DND-41 (cell line): Measurements from ENCODE around the gene EIF4E1B.

Source experiments
- ATAC-seq: fragments of 200-7000 bp; cut with Tn5 transposase; 3 replicates; pipeline ENCODE4 v1.9.1; 2021; ENCODE audit warnings: low read depth; ENCODE audit not compliant: insufficient read depth
- DNase-seq: peaks from one replicate; pipeline ENCODE4 v3.0.0-alpha.2; 2020
- H2AFZ ChIP-seq: 2 replicates; pipeline ENCODE4 v1.6.0; 2012; ENCODE audit warnings: low read depth, low read length
- H3K27ac ChIP-seq: 2 replicates; pipeline ENCODE4 v1.5.1; 2012; ENCODE audit warnings: low read length, inconsistent platforms
- H3K27me3 ChIP-seq: fragments of 200-600 bp; sonication (generic); 2 replicates; pipeline ENCODE4 v1.6.0; 2012; ENCODE audit warnings: low read length, mild to moderate bottlenecking, inconsistent platforms; ENCODE audit not compliant: insufficient read depth, poor library complexity
- H3K36me3 ChIP-seq: 2 replicates; pipeline ENCODE4 v1.5.1; 2012; ENCODE audit warnings: low read length, inconsistent platforms; ENCODE audit not compliant: insufficient read depth
- H3K4me1 ChIP-seq: 2 replicates; pipeline ENCODE4 v1.5.1; 2012; ENCODE audit warnings: mild to moderate bottlenecking, low read length; ENCODE audit not compliant: insufficient read depth
- H3K4me2 ChIP-seq: 2 replicates; pipeline ENCODE4 v1.6.0; 2012; ENCODE audit warnings: mild to moderate bottlenecking, moderate library complexity, low read length, inconsistent platforms; ENCODE audit not compliant: insufficient read depth
- H3K4me3 ChIP-seq, 2 experiments: fragments of 200-600 bp in 1 of 2; shearing (Covaris generic) in 1 of 2; 2 replicates each; pipeline ENCODE4 v1.5.1; 2012 to 2016; ENCODE audit warnings: inconsistent platforms in 2 of 2, low read length in 2 of 2, mild to moderate bottlenecking in 2 of 2, low read depth in 1 of 2, moderate library complexity in 1 of 2
- H3K79me2 ChIP-seq: 2 replicates; pipeline ENCODE4 v1.6.0; 2012; ENCODE audit warnings: low read length, inconsistent platforms; ENCODE audit not compliant: insufficient read depth
- H3K9ac ChIP-seq: 2 replicates; pipeline ENCODE4 v1.6.0; 2012; ENCODE audit warnings: low read depth, mild to moderate bottlenecking, inconsistent platforms, low read length, moderate library complexity
- H3K9me3 ChIP-seq: 2 replicates; pipeline ENCODE4 v1.5.1; 2012; ENCODE audit warnings: low read length, moderate library complexity, mild to moderate bottlenecking, inconsistent platforms; ENCODE audit not compliant: insufficient read depth, severe bottlenecking
- H4K20me1 ChIP-seq: 2 replicates; pipeline ENCODE4 v1.6.0; 2012; ENCODE audit warnings: low read length; ENCODE audit not compliant: insufficient read depth
- EZH2 ChIP-seq: IDR thresholded peaks from 3 replicates; pipeline ENCODE4 v1.6.1; 2012; ENCODE audit warnings: borderline replicate concordance, low read depth, mild to moderate bottlenecking, moderate library complexity, low read length, inconsistent platforms; ENCODE audit not compliant: severe bottlenecking
- TF ChIP-seq, protein P1 (sequence below): IDR thresholded peaks from 2 replicates; pipeline ENCODE4 v1.5.1; 2012; ENCODE audit warnings: borderline replicate concordance, low read length, moderate library complexity, mild to moderate bottlenecking; ENCODE audit not compliant: poor library complexity, severe bottlenecking; ENCODE audit errors: extremely low read depth

The EIF4E1B gene

DNA sequence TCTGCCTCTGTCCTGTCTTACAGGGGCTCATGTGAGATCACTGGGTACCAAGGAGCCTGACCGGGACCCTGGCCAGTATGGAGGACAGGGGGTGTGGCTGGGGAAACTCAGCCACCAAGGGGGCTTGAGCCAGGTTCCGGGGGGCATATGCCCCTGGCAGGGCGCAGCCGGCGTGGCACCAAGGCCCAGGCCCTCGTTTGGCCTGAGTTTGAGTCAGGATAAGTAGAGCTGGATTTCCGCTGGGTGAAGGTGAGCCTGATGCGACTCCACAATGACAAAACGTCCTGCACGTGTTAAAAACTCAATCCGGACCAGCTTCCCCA is 16.2 kb downstream of the EIF4E1B start:
- Histone ChIP-seq H4K20me1 (peaks cover 22% of the 10 kb centered on the region; the same call in 1 of the 2 replicates), H3K36me3 (no peaks in the 10 kb centered on the region), H3K27me3 (no peaks in the 10 kb centered on the region), H3K9ac (peak overlapping the region; percentile 93), H3K79me2 (peaks cover 27% of the 10 kb centered on the region), H2AFZ (peak overlapping the region; percentile 98), H3K4me2 (peak overlapping the region; percentile 99), H3K4me3 (peak overlapping the region; percentile 83 to 90), H3K4me1 (peaks cover 40% of the 10 kb centered on the region), H3K27ac (peak overlapping the region; percentile 90), H3K9me3 (no peaks in the 10 kb centered on the region)
- DNase-seq = no peak
- TF ChIP-seq, protein P1, sequence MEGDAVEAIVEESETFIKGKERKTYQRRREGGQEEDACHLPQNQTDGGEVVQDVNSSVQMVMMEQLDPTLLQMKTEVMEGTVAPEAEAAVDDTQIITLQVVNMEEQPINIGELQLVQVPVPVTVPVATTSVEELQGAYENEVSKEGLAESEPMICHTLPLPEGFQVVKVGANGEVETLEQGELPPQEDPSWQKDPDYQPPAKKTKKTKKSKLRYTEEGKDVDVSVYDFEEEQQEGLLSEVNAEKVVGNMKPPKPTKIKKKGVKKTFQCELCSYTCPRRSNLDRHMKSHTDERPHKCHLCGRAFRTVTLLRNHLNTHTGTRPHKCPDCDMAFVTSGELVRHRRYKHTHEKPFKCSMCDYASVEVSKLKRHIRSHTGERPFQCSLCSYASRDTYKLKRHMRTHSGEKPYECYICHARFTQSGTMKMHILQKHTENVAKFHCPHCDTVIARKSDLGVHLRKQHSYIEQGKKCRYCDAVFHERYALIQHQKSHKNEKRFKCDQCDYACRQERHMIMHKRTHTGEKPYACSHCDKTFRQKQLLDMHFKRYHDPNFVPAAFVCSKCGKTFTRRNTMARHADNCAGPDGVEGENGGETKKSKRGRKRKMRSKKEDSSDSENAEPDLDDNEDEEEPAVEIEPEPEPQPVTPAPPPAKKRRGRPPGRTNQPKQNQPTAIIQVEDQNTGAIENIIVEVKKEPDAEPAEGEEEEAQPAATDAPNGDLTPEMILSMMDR = no peak
- TF ChIP-seq EZH2 = no peak
- ATAC-seq = no peak

DNA sequence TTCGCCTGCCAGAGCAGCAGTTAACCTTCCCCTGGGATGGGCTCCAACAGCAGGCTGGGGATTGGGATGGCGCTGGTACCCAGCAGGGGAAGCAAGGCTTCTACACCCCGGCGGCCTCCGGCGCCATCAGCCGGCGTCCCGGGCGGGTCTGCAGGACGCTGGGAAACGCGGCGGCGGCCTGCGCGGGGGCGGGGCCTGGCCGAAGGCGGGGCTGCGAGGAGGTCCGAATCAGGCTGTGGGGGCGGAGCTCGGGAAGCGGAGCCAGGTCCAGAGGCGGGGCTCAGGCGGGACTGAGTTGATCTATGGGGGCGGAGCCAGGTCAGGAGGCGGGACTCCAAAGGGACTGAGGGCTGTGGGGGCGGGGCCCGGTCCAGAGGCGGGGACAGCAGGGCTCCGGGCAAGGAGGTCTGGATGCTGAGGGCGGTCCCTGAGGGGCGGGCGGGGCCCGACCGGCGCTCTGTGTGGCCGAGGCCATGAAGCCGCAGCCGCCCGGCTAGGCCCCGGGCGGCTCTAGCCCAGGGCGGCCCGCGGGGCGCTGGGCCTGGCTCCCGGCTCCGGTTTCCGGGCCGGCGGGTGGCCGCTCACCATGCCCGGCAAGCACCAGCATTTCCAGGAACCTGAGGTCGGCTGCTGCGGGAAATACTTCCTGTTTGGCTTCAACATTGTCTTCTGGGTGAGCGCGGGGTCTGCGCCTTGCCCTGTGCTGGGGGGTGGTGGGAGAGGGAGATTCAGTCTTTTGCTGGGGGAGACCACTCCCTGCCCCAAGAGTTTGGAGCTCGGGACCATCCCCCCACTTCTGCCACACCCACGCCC is 16.8 kb downstream of the EIF4E1B start, which contains the start of gene TSPAN17:
Gene TSPAN17, plus strand, starts transcription at position 455 of the 813 bp plus-strand sequence. Its CDS starts 132 bp downstream, at position 587.
- Histone ChIP-seq H3K4me2 (peak within 1 kb of the TSS; percentile 99), H3K27me3 (no peaks in the 10 kb centered on the region), H3K9me3 (no peaks in the 10 kb centered on the region), H3K4me1 (peaks cover 40% of the 10 kb centered on the region), H3K4me3 (peak within 1 kb of the TSS; percentile 83 to 90), H2AFZ (peak within 1 kb of the TSS; percentile 98), H3K36me3 (peaks cover 2% of the 10 kb centered on the region; the same call in 1 of the 2 replicates), H3K79me2 (peaks cover 27% of the 10 kb centered on the region), H4K20me1 (peaks cover 25% of the 10 kb centered on the region; the same call in 1 of the 2 replicates), H3K27ac (peak within 1 kb of the TSS; percentile 90), H3K9ac (peak within 1 kb of the TSS; percentile 93)
- DNase-seq (peak; percentile 99), ATAC-seq (peak; percentile 91)
- TF ChIP-seq, protein P1 = peak; percentile 45
- TF ChIP-seq EZH2 = no peak

DNA sequence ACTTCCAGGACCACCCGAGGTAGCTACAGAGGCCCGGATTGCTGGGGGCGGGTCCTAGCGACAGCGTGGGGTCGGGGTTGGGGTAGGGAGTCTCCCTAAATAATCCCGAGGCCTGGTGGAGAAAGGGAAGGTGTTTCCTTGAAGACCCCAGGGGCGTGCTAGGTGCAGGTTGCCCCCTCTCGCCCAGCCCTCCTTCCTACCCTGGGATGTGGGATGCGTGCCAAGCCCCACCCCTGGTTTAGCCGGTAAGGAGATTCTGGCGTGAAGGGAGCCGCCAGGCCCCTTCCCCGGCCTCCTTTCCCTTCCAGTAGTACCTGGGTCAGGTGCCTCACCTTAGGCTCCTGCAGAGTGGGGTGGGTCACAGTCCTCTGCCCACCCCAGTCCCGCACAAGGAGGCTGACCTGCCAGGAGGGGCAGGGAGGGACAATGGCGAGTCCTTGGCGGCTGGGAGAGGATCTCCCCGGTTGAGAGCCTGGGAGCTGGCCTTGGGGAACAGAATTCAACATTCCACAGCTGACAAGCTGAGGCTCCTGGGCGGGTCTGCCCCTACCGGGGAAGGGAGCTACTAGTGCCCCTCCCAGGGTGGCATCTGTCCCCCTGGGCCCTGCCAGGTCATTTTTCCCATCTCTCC is 17.5 kb downstream of the EIF4E1B start:
- TF ChIP-seq, protein P1 = no peak
- no peak for TF ChIP-seq EZH2
- no peak for ATAC-seq
- Histone ChIP-seq H3K9ac (peak overlapping the region; percentile 93), H4K20me1 (peaks cover 31% of the 10 kb centered on the region; the same call in 1 of the 2 replicates), H2AFZ (peak overlapping the region; percentile 98), H3K27ac (peak overlapping the region; percentile 87), H3K79me2 (peaks cover 27% of the 10 kb centered on the region), H3K4me3 (peak overlapping the region; percentile 83 to 90), H3K4me1 (peaks cover 40% of the 10 kb centered on the region), H3K4me2 (peak overlapping the region; percentile 99), H3K9me3 (no peaks in the 10 kb centered on the region), H3K36me3 (peaks cover 10% of the 10 kb centered on the region), H3K27me3 (no peaks in the 10 kb centered on the region)
- no peak for DNase-seq
